HG03354 (cell line): ENCODE data around the gene PTPRB.

Experiments
- ATAC-seq: cut with Tn5 transposase; IDR thresholded peaks from one replicate; pipeline ENCODE4 v1.9.1; 2021; ENCODE audit warnings: mild to moderate bottlenecking; ENCODE audit not compliant: unreplicated experiment, poor library complexity, severe bottlenecking

PTPRB gene

GRCh38 chr12:70637303-70638085 is at the start of gene PTPRB:
Gene PTPRB, minus strand, starts transcription at chr12:70637429. Its CDS starts 34 bp downstream, at chr12:70637395.
- no peak for ATAC-seq

- no peak for ATAC-seq
Observed at GRCh38 chr12:70686907-70687306, 49.7 kb upstream of the PTPRB start.

- ATAC-seq: no peak
Observed at GRCh38 chr12:70686299-70686698, 49.1 kb upstream of the PTPRB start.

- ATAC-seq: no peak
Observed at GRCh38 chr12:70683976-70684375, 46.7 kb upstream of the PTPRB start.

- ATAC-seq: no peak
Observed at GRCh38 chr12:70671698-70672097, 34.5 kb upstream of the PTPRB start.

- no peak for ATAC-seq
Observed at GRCh38 chr12:70670948-70671347, 33.7 kb upstream of the PTPRB start.

GRCh38 chr12:70667253-70667652 is 30.0 kb upstream of the PTPRB start:
- no peak for ATAC-seq

GRCh38 chr12:70666364-70666763 is 29.1 kb upstream of the PTPRB start:
- ATAC-seq: no peak

- ATAC-seq: no peak
Observed at GRCh38 chr12:70664465-70664881, 27.2 kb upstream of the PTPRB start.

- ATAC-seq: no peak
Observed at GRCh38 chr12:70663838-70664237, 26.6 kb upstream of the PTPRB start.

- ATAC-seq: no peak
Observed at GRCh38 chr12:70661466-70662161, 24.4 kb upstream of the PTPRB start.

GRCh38 chr12:70660620-70661219 is 23.5 kb upstream of the PTPRB start:
- no peak for ATAC-seq

- ATAC-seq: no peak
Observed at GRCh38 chr12:70660002-70660604, 22.9 kb upstream of the PTPRB start.

GRCh38 chr12:70659077-70659606 is 21.9 kb upstream of the PTPRB start:
- ATAC-seq: no peak

GRCh38 chr12:70657616-70658286 is 20.5 kb upstream of the PTPRB start:
- ATAC-seq: no peak

- no peak for ATAC-seq
Observed at GRCh38 chr12:70652451-70652850, 15.2 kb upstream of the PTPRB start.

- no peak for ATAC-seq
Observed at GRCh38 chr12:70648831-70649230, 11.6 kb upstream of the PTPRB start.

GRCh38 chr12:70648191-70648590 is 11.0 kb upstream of the PTPRB start:
- no peak for ATAC-seq

GRCh38 chr12:70646850-70647249 is 9.6 kb upstream of the PTPRB start:
- ATAC-seq: no peak
